Right ventricle myocardium inferior (tissue), 1 donor: ENCODE data around the gene C10orf95. TPM values are rescaled to one million over a fixed set of nuclear protein-coding genes. Genes with fewer than 3 reads are reported as not detected.

Experiments
- ATAC-seq: fragments of 200-7000 bp; cut with Tn5 transposase; one replicate; pipeline ENCODE4 v1.9.1; 2020; ENCODE audit warnings: mild to moderate bottlenecking, moderate library complexity
- DNase-seq: peaks from one replicate; pipeline ENCODE4 v3.0.0; 2021; ENCODE audit errors: missing footprints
- intact Hi-C: fragments of 100-400 bp; cut with DNase I; formaldehyde crosslinking; loops from one replicate; pipeline ENCODE4 v1.11.0; 2022
- total RNA-seq: library from RNA; stranded (reverse); fragmentation: NEBNext Ultra II Directional; extraction: Animal tissue kit (Norgen Biotek cat#: 25700); gene quantifications from one replicate; pipeline ENCODE4 v1.2.1, GENCODE V29; 2021
- donor health status: DM: no; HTN: yes; CAD: no; lungs with severe emphysema.

C10orf95 gene
- total RNA-seq, 1 donor from 2014 or later, result not detected

DNA sequence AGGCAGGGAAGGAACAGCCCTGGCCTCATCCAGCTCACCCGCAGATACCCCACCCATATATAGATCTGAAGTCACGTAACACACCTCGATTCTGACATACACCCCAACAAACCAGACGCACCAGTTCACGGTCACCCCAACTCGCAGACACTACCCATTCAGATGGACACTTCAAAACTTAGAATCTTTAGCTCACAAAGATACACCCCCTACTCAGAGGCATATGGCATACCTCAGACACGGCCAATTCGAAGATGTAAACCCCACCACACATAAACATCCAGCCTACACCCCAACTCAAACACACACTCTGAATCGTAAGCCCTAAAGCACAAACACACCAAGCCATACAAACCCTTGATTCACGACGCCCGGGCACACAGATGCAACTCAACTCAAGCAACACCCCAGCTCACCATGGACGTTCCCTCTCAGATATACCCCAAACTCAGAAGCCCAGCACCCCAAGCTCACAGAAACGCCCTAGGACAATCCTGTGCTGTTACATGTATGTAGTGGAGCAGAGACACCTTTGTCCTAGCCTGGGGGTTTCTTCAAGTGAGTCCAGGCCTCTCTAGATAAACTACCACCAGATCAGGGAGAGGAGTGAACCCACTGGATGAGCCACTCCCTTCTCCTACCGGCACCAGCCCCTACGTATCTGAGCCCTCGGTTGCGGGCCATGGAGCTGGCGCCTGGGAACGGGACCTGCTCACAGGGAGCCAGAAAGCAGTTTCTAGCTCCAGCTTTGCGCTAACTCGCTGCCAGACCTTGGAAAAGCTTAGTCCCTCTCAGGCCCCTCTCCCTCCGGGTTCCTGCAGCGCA is 41.5 kb downstream of the C10orf95 start:
- intact Hi-C loops, result no loop called here
- DNase-seq, result peak; percentile 25
- ATAC-seq, result no peak

DNA sequence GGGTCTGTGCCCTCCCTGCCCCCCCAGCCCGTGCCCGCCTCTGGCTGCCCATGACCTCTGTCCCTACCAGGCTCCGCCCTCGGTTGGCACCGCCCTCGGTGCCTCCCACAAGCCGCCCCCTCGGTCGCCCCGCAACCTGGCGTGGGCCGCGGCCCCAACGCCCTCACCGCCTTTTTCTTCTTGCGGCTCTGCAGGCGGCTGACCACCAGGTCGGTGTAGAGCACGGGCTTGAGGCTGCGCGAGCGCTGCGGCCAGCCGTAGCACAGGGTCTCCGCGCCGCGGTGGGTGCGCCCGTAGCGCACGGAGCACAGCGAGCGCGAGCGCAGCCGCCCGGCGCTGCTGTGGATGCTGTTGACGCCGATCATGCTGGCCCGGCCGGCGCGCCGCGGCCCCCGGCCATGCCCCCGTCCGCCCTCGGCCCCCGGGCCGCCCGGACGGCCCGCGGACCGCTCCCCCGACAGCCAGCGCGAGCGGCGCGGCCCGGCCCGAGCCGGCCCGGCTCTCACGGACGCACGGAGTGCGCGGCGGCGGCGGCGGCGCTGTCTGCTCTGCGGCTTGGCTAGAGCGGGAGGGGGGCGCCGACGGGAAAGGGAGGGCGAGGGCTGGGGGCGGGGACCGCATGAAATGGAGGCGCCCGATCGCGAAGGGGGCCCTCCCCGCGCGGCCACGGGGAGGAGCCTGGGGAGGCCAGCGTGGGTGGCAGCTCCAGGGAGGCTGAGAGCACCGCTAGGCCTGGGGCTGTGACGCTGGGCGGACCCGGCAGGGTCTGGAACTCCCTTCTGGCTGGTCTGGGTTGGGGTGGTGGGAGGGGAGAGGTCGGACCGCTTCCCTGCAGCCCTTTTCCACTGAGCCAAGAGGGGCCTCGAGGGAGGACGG is 42.4 kb downstream of the C10orf95 start:
- intact Hi-C loops, result no loop called here
- ATAC-seq, result no peak
- peak; percentile 60 for DNase-seq

DNA sequence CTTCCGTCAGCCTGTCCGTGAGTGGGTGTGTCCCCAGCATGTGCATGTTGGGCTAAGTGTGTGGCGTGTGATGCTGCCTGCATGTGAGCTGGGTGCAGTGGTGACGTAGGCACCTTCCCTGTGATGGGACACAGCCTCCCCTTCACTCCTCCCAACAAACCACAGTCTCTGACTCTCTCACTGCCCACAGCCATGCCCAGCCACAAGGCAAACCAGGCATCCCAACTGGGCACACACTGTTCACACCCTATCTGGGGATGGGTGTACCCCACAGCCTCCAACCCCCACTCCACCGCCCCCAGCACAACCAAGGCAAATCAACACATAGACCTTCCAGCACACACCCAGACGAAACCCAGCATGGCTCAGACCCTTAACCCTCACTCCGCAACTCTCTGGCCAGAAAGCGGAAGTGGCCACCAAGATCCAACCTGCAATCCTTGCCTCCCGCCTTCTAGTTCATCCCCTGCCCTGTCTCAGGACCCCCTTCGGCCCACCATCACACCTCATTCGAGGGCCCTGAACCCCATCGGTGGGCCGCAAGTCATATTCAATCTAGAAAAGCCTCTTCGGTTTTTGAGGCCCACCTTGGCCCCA is 43.1 kb downstream of the C10orf95 start:
- intact Hi-C loops, result no loop called here
- ATAC-seq (no peak), DNase-seq (peak; percentile 22)

DNA sequence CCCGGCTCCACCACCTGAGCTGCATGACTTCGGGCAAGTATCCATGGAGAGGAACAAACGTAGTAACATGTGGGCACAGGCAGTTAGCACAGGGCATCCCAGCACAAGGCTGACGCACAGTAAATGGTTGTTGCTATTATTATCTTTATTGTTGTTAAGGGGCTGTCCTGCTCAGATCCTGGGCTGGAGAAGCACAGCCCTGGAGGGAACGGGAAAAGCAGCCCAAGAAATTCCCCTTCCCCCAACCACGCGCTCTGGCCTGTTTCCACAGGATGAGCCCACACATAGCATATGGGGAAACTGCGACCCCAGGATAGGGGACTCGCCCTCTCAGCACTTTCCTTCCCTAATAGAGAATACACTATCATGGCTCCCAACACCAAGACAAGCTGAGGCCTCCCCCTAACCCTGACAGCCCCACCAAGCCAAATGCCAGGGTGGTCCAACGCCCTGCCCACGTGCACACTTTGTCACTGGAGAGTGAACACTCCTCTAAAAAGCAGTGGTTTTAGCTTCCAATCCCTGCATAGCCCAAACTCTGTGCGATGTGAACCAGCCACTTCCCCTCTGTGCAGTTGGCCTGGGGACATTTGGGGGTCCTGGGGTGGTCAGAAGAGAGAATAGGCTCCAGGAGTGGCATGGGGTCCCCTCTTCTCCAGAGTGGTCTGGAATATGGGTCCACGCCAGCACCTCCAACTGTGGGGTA is 43.8 kb downstream of the C10orf95 start:
- ATAC-seq (no peak), DNase-seq (peak; percentile 11)
- intact Hi-C loops, result no loop called here

DNA sequence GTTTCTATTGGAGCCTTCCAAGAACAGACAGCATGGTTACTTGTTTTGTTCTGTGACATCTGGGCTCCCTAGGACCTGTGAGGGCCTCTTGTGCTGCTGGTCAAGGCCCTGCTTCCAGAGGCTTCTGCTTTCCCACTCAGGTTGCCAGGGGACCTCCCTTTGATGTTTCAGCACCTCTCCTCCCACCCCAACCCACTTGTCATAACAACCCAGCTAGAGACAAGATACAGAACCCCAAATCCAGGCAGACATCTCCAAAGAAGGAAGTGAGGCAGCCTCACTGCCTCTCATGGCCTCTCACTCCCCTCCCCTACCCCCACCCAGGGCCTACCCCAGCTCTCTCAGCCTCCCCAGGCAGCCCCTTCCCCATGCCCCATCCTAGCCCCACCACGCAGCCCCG is 44.5 kb downstream of the C10orf95 start:
- ATAC-seq, result no peak
- DNase-seq, result no peak
- intact Hi-C loops, result no loop called here

DNA sequence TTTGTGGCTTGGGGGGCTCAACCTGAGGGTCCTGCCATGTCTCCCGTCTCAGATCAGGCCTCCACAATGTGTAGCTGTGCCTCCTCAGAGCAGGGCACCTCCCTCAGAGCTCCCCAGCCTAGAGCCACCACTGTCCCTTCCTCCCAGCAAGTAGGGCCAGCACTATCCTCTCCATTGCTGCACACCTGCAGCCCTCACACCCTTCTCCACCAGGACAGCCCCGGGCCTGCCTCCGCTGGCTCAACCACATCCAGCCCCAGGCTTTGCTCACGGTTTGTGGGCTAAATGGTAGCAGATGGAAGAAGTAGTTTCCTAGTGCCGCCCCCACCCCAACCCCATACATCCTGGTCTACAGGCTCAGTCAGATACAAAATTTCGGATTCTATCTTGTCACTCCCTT is 45.7 kb downstream of the C10orf95 start:
- no peak for ATAC-seq
- DNase-seq, result peak; percentile 9
- intact Hi-C loops, result no loop called here

DNA sequence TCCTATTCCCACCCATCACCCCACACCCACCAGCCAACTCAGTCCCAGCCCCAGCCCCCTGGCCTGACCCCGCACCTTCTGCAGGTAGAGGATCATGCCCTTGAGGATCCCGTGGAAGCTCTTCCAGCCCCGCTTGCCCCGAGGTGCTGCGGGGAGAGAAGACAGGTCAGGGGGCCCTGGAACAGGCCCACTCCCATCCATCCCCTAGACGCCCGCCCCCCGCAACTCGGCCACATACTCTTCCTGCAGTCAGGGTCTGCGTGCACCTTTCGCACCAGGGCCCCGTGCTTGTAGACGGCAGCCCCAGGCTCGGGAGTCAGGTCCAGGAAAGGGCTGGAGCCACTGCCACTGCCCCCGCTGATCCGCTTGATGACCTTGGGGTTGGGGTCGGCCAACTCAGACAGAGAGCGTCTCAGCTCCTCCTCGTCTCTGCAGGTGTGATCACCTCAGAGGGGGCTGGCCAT is 46.2 kb downstream of the C10orf95 start:
- DNase-seq (peak; percentile 40), ATAC-seq (no peak)
- intact Hi-C loops, result no loop called here

DNA sequence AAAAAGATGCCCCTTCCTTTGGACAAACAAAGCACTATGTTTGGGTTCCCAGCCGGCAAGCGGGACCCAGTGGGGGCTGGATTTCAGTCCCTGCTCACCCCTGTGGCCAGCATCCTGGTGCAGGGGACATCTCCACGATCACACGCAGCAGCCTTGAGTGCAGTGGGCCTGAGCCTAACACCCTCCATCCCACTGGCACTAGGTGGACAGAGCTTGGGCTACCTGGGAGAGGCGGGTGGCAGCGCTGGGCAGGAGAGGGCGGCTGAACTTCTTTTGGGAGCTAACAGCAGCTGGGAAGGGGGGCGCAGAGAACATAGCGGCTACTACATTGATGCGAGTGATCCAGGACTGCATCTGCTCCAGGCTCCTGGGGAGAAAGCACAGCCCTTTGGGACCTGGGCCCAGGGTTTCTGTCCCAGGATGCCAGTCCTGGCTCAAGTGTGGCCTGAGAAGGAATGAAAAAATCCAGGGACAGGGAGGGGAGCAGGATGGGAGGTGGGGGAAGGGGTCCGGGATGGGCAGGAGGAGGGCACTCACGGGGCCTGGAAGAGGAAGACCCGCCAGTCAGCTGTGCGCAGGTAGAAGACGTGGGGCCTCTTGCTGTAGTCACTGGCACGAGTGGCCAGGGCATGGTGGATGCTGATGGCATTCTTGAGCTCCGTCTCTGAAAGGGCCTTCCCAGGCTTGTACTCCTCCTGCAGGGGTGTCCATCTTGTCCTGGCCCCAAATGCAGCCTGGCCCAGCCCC is 46.8 kb downstream of the C10orf95 start:
- ATAC-seq (no peak), DNase-seq (peak; percentile 43)
- intact Hi-C loops, result no loop called here

DNA sequence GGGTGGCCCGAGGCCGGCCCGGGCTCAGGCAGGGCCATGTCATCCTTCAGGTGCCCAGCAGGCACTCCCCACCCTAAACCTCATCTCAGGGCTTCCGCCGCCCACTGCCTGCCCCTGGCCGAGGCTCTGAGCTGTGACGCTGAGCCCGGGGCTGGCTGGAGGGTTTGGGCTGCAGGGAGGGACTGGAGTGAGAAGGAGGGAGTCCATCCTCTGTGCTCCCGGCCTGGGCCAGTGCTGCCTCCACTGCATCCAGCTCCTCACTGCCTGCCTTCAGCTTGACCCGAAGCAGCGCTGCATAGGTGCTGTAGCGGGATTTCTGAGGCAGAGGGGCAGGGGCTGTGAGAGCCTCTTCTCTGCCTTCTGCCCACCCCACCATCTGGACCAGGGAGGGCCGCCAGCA is 48.2 kb downstream of the C10orf95 start:
- DNase-seq (peak; percentile 23), ATAC-seq (no peak)
- intact Hi-C loops, result no loop called here

DNA sequence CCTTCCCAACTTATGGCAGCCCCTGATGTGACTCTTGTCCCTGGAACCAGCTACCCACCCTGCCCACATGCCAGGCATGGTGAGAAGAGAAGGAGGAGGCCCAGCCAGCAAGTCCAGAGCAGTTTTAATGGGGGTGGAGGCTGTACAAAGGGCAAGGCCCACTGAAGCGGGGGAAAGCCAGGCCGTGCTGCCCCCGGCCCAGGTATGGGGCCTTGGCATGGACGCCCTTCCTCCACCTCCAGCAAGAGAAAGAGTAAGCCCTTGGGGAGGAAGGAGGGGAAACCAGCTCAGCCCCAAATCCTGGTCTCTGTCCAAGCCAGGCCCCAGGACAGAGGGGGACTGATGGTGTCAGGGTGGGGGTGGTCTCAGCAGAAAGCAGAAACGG is 48.8 kb downstream of the C10orf95 start:
- peak; percentile 3 for DNase-seq
- intact Hi-C loops, result no loop called here
- ATAC-seq, result no peak

DNA sequence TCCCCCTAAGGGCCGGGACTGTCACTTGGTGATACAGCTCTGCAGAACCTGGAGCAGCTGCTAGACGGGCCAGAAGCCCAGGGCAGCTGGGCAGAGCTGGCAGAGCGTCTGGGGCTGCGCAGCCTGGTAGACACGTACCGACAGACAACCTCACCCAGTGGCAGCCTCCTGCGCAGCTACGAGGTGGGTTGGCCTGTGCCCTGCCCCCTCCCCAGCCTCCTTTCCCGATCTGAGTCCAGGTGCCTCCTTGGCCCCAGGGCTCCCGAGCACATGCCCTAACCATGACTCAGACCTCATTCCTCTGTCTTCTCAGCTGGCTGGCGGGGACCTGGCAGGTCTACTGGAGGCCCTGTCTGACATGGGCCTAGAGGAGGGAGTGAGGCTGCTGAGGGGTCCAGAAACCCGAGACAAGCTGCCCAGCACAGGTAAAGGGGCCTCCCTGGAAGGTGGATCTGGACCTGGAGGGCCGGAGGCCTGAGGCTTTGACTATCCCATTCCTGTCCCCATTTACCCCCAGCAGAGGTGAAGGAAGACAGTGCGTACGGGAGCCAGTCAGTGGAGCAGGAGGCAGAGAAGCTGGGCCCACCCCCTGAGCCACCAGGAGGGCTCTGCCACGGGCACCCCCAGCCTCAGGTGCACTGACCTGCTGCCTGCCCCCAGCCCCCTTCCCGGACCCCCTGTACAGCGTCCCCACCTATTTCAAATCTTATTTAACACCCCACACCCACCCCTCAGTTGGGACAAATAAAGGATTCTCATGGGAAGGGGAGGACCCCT is 49.4 kb downstream of the C10orf95 start:
- intact Hi-C loops, result no loop called here
- ATAC-seq, result no peak
- peak; percentile 17 for DNase-seq

DNA sequence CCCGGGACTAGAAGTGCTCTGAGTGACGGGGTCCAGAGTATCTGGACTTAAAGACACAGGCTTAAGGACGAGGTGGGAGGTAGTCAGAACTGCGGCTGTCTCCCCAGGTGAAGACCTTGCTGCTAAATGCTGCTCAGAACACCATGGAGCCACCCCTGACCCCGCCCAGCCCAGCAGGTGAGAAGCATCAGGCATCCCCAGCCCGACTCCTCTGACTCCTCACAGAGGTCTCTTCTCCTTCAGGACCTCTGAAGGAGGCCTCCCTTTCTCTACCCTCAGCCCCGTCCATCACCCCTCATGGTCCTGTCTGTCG is 50.0 kb downstream of the C10orf95 start:
- intact Hi-C loops, result no loop called here
- peak; percentile 16 for DNase-seq

DNA sequence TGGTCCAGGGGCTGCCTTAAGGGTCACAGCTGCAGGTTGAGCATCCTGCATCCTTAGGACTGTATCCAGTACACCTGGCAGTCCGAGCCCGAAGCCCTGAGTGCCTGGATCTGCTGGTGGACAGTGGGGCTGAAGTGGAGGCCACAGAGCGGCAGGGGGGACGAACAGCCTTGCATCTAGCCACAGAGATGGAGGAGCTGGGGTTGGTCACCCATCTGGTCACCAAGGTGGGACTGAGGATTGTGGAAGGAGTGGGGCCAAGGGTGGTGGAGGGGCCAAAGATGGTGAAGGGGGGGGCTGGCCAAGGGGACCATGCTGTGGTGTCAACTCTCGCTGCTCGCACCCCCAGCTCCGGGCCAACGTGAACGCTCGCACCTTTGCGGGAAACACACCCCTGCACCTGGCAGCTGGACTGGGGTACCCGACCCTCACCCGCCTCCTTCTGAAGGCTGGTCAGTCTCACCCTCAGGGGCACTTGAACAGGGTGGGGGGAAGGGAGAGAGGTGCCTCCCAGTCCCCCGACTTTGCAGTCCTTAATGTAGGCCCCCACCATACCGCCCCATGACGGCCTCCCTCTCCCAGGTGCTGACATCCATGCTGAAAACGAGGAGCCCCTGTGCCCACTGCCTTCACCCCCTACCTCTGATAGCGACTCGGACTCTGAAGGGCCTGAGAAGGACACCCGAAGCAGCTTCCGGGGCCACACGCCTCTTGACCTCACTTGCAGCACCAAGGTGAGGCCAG is 50.6 kb downstream of the C10orf95 start:
- peak; percentile 40 for DNase-seq
- intact Hi-C loops, result no loop called here
- ATAC-seq, result no peak

More for the DNA sequence above, 50.0 kb downstream of the C10orf95 start:
- ATAC-seq, result no peak

DNA sequence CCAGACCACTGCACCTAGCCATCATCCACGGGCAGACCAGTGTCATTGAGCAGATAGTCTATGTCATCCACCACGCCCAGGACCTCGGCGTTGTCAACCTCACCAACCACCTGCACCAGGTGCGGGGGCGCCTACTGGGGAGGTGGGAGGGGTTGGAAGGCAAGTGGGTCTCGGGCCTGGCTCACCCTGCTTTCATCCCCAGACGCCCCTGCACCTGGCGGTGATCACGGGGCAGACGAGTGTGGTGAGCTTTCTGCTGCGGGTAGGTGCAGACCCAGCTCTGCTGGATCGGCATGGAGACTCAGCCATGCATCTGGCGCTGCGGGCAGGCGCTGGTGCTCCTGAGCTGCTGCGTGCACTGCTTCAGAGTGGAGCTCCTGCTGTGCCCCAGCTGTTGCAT is 51.3 kb downstream of the C10orf95 start:
- intact Hi-C loops, result no loop called here
- peak; percentile 73 for DNase-seq
- ATAC-seq, result no peak
